ENCODE measurements around the gene BRWD1.
"Not testable (repeated sequence)": the region's sequence is repeated elsewhere in the genome, so short reads cannot be mapped to it uniquely, and the experiment has no call there.

GRCh38 chr21:39220875-39221274 lies 92.6 kb downstream of the BRWD1 start:
- TF ChIP-seq, protein P1, sequence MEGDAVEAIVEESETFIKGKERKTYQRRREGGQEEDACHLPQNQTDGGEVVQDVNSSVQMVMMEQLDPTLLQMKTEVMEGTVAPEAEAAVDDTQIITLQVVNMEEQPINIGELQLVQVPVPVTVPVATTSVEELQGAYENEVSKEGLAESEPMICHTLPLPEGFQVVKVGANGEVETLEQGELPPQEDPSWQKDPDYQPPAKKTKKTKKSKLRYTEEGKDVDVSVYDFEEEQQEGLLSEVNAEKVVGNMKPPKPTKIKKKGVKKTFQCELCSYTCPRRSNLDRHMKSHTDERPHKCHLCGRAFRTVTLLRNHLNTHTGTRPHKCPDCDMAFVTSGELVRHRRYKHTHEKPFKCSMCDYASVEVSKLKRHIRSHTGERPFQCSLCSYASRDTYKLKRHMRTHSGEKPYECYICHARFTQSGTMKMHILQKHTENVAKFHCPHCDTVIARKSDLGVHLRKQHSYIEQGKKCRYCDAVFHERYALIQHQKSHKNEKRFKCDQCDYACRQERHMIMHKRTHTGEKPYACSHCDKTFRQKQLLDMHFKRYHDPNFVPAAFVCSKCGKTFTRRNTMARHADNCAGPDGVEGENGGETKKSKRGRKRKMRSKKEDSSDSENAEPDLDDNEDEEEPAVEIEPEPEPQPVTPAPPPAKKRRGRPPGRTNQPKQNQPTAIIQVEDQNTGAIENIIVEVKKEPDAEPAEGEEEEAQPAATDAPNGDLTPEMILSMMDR (conservative IDR thresholded peaks at IDR 0.05 in 1 of 2, IDR thresholded peaks at IDR 0.05 in 1 of 2; ENCODE audit: low read depth in 1 of 2, low read length in 2 of 2) = not testable (repeated sequence)
- TF ChIP-seq EZH2 (IDR thresholded peaks at IDR 0.05; ENCODE audit: low read length, missing control alignments) = not testable (repeated sequence)

Data from fibroblast of lung (primary cell).